Measurements from ENCODE around the gene TCF7L2.

Gene TCF7L2

DNA sequence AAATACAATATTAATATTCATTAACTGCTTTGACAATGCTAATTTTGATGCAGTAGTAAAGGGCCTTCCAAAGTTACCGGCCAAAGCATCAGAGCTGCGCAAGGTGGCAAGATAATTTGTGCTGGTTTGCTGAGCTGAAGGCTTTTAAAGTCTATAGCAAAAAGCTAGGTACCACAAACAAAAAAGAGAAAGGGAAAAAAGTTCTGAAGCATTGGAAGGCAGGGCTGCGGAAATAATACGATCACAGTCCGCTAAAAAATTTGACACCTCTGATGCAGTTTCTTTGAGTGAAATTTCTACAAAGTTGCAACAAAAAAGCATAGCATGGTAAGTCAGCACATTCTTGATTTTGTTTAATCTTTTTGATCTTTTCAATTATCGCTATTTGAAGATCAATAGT, 175.6 kb downstream of the TCF7L2 start:
- no peak for TF ChIP-seq CTCF (IDR thresholded peaks at IDR 0.05)

DNA sequence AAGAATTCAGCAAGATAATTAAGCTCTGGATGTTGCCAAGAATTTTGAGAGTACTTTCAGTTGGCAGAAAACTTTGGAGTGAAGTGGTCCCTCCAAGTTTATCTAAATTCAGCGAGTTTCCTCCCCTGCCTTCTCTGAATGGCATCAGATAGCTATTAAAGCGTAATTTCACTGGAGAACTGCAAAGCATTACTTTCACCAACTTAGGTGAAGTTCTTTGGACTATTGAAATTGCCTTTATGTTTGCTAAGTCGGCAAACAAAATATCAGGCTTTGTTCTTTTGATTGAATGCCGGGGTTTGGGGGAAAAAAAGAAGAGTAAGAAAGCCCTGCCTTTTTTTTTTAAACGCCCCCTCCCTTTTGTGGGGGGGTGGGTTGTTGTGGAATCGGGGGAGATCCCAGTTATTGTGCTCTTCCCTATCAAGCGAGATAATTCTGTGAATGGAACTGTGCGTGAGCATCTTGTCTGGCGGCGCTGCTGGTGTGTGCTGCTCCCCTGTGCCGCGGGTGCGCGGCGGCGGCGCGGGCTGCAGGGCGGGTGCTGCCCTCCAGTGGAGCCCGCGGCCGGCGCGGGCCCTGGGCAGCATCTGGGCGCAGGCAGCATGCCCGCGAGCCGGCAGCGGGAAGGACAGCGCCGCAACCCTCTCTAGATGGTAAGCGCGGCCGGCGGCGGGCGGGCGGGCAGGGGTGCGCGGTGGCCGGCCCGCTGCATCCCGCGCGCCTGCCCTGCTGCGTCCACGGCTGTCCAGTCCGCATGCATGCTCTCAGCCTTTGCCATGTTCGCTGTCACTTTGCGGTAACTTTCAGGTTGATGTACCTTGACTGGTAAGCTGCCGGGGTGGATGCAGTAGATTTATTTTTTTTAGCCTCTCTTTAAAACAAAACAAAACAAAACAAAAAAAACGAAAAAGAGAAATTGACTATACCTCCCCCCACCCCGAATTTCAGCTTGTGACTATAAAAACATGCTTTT, 176.5 kb downstream of the TCF7L2 start:
- peak; percentile 93 for TF ChIP-seq CTCF (IDR thresholded peaks at IDR 0.05)

GRCh38 chr10:113127261-113127900, 177.3 kb downstream of the TCF7L2 start:
- TF ChIP-seq CTCF (IDR thresholded peaks at IDR 0.05) = no peak

DNA sequence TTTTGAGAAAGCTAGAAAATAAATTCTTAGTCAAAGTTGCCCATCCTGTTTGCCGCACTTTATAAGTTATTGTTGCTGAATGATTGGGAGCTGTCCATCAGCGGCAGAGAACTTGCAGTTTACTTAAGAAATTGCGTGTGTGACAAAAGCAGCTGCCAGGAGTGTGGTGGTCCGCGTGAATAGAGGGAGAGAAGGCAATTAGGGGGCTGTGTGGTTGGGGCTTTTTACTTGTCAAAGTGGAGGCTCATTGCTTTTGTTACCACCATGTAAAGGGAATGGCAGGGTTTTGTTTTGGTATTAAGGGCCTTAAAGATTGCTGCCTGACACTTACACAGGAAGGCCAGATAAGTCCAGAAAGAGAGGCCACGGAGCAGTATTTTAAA, 177.8 kb downstream of the TCF7L2 start:
- TF ChIP-seq CTCF (IDR thresholded peaks at IDR 0.05) = no peak

- TF ChIP-seq CTCF (IDR thresholded peaks at IDR 0.05) = no peak
Measured at GRCh38 chr10:113128450-113129070, 178.5 kb downstream of the TCF7L2 start.

DNA sequence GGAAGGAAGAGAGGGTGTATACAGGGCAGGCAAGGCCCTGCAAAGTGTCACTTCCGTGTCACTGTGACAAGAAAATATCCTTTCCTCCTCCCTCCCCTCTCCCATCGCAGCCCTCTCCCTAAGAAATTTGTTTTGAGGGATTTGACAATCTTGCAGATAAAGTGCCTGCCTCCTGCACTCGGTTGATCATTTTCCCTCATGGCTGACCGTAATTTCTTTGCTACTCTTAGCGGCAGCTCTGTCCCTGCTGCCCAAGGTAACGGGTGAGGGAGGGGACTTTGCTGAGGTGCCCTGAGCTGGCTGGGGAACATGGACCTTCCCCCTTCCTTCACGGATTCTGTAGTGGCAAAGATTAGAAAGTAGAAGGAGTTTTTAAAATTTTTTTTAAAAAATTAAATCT, 179.1 kb downstream of the TCF7L2 start:
- no peak for TF ChIP-seq CTCF (IDR thresholded peaks at IDR 0.05)

- TF ChIP-seq CTCF (IDR thresholded peaks at IDR 0.05) = no peak
Measured at GRCh38 chr10:113130014-113130641, 180.1 kb downstream of the TCF7L2 start.

Measured in LNCAP (cell line).